Fibroblast of upper back skin (primary cell): ENCODE measurements around the gene CD48.

Experiments used
- DNase-seq: peaks from one replicate; pipeline ENCODE4 v3.0.0-alpha.2; 2013

Gene CD48

DNA sequence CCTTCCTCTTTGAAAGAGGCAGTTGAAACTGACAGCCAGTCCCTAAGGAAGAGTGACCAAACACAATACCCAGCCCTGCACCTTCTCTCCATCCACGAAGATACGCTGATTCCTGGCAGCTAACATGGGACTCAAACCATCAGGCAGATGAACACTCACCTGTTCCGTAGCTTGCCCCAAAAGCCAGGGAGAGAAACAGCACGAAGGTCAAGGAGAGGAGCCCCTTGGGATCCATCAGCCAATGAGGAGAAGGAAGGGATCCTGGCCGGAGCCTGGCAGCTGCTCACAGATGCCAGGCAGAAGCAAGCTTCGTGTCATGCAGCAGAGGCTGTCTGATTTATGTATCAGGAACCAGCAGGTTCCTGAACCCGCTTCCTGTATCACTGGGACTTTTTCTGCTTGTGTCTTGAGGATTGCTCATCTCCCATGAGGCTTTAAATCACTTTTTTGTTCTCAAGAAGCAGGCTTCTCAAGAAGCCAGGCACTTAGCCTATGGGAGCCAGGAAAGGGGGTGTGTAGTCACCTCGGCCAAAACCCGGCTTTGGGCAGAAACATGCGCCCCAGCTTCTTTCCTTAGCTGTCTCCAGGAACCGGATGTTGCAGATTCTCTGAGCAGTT lies 64.8 kb downstream of the CD48 start, which contains the start of gene SLAMF1:
SLAMF1 (minus strand) TSS at position 334 of the 618 bp plus-strand sequence; CDS start at position 235, 99 bp downstream.
- DNase-seq = no peak

DNA sequence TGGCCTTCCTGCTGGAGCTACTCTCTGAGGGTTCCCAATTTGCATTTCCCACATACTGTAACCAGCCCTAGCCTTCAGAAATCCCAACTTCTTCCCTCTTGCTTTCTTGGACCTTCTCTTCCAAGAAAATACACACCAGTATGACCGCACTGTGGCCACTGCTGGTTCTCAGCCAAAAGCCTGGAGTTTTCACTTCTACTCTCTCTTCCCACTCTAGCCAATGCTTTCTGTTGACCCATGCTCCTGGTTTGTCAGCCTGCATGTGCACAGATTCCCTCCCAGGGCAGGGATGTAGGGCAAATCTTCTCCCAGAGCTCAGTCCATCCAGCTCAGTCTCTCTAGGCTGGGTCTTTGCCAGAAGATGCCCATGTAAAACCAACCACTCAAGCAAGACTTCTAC lies 65.4 kb downstream of the CD48 start:
- no peak for DNase-seq

DNA sequence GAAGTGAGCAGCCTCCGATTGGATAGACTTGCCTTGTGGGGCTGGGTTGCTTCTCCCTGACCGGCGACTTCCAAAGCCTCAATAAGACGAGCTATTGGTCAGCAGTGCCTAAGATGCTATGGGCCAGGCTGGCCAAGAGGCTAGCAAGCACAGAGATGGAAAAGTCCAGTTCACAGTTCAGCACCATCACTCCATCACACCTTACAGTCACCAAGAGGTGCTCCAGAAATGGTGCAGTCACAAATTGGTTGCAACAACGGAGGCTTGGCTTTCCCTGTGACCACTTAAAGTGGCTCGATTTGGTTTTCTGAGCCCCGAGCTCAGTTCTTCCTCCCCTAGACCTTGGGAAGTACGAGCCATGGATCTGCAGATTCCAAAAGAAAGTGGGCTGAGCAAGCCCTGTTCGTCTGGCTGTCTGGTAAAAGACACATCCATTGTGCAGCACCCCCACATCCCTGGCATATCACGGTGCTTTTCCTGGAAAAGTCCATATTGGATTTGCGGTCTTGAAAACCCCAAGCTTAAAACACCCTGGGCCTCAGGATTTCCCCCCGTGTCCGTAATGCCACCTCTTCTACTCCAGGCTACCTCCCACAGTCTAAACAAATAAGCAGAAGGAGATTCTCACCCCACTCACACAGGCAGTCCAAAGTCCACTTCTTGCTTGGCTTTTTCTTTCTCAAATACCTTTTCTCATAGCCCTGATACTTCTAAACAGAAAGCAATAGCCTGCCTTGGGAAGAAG lies 66.1 kb downstream of the CD48 start:
- DNase-seq = no peak

DNA sequence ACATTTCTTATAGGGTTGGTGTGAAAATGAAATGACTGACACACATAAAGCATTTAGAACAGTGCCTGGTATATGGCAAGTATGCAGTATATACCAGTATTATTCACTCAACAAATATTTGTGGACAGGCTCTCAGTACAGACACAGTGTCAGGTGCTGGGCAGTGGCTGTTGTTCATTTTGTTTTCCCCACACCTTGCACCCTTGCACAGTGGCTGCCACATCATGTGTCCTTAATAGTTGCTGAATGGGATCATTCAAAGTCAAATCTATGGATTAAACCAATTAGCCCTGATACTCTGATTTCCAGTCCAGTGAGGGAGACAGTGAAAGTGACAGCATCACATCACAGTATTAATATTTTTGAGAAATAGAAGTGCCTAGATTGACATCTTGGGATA lies 67.2 kb downstream of the CD48 start:
- no peak for DNase-seq

DNA sequence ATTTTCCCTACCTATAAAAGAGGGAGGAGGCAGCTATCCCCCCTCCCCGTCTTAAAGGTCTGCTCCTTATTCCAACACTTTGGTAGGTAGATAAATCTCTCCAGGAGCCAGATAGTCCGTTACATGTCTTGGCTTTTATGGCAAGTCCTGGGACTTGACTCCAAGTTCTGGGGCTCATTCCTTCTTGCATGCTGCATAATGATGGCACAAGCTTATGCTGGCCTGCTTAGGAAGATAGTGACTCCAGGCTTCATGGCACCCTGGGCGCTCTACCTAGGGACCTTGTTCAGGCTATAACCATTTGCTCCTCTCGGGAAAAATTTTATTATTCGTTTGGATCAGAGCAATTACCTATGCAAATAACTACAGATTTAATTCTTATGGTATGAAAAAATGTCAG lies 68.5 kb downstream of the CD48 start:
- no peak for DNase-seq

DNA sequence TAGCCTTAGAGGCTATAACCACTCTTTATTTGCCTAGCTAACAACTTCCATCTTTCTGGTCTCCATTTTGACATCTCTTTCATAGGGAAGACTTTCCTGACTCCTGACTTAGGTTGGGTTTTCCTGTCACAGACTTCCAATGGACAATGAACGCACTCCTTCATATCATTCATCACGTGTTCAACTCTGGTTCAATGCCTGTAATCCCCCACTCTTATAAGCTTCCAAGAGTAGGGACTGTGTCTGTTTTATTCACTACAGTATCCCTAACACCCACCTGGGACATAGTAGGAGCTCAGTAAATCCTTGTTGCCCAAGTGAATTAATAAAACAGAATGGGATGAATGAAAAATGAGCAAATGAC lies 69.4 kb downstream of the CD48 start:
- DNase-seq = no peak

DNA sequence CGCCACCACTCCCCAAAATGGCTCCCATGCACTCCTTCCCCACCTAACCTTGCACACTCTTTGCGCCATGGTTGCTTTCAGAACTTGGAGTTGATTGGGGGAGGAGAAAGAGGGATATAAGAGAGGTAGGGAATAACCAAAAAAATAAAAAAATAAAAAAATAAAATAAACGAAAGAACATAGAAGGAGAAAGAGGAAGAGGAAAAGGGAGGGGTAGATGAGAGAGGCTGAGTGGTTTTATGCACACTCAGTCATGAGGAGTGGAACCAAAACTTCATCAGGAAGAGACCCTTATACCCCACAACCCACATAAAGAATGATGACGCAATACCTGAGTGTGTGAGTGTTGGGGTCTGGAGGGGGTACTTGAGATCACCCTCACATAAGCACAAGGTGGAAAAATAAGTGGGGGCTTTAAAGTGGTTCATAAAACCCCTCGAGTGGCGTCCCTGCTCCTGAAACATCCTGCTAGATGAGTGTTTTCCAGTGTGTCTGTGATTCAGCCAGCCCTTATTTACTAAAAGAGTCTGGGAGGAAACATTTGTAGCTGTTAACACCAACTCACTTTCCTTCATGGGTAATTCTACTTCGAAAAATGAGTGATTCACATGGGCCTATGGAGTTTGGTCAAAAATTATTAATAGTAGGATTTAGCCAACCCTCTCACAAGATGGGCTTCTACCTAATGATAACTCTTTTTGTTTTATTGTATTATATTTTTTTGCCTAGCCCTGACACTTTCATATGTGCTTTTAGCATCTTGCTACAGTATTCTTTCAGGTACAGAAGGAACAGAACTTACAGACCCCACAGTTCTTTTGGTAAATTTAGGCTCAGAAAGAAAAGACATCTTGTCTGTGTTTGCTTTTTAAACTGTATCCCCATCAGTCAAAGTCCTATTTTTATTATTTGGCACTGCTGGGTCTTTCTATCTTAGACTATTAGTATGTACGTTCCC lies 70.0 kb downstream of the CD48 start:
- DNase-seq = no peak

DNA sequence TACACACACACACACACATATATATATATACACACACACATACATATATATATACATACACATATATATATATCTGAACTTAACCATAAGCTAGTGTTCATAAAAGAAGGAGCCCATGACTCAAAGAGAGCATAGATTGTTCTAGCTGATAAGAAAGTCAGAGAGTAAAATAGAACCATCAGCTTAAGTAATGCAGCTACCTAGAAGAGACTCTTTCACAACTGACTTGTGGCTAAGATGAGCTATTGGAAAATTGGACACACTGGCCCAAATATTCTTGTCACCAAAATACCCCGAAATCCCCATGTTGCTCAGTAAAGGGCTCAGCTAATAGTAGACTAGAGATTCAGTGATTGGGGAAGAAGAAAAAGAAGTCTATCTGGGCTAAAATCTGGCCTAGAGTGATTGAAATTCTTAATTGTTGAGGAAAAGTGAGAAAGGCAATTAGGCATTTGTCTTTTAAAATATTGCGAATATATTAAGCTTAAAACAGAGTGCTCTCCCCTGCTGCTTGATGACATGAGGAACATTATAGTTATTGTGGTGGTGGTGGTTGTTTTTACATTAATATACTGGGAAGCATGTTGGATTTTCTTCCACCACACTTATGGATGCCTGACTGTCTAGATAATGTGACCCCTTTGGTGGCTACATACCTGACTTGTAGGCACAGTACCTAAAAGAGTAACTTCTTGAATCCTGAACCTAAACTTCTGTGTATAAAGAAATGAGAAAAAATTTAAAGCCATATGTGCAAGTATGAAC lies 71.1 kb downstream of the CD48 start:
- no peak for DNase-seq

DNA sequence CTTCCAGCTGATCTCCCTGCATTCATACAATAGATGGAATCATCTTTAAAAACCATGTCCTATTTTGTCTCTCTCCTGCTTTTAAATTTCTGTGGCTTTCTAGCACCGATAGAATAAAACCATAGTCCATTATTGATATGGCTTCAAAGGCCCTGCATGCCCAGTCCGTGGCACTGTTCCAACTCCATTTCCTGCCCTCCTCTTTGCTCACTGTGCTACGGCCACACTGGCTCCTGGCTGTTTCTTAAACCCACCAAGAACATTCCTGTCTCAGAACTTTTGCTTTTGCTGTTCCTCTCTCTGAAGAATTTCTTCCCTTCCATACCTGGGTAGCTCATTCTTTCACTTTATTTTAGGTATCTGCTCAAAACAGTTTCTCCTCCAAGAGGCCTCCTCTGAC lies 72.0 kb downstream of the CD48 start:
- no peak for DNase-seq

DNA sequence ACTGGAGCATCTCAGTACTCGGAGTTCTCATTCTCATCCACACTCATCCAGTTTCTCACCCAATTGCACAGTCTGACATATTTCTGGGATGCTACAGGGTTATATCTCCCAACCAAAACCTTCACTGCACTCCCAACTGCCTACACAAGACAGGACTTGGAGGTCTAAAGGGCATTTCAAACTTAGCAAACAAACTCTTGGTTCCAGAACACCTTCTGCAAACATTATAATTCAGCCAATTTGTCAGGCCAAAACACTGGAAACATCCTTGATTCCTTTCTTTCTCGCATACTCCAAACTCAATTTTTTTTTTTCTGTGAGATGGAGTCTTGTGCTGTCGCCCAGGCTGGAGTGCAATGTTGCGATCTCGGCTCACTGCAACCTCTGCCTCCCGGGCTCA lies 72.7 kb downstream of the CD48 start:
- DNase-seq = no peak

DNA sequence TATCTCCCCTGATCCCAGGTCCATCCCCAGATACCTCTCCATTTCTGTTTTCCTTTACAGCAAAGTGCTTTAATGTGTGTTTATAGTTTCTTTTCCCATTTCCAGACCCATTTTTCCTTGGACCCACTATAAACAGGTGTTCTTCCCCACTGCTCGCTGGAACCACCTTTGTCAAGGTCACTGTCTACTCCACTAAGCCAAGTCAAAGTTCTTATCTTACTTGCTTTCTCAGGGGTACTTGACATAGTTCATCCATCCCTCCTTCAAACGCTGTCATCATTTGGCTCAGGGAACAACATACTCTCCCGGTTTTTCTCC lies 73.1 kb downstream of the CD48 start:
- no peak for DNase-seq

DNA sequence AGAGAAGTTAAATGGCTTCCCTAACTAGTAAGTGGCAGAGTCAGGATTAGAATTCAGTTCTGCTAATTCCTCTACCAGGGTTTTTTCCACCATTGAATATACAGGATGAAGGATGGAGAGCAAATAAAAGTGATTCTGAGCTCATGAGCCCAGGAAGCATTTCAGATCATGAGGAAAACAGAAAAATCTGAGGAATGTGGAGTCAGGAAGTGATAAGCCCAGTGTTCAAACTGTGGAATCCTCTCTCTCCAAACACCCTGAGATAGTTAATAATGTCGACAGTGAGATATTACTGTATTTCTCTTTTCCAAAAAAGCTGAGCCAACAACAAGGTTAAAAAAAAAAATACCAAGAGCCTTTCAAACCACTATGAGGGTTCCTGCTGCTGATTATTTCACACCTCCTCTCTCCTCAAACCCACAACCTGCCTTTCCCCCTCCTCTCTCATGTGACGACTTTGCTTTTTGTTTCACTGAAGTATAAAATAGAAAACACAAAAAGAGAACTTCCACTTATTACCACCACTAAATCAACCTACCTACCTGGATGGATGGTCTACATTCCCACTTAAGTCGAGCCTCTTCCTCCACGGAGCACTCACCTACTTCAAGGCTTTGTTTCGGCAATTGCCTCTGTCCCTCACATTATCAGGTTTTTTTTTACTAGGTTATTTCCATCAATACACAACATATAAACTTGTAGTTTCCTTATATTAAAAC lies 73.6 kb downstream of the CD48 start:
- no peak for DNase-seq

DNA sequence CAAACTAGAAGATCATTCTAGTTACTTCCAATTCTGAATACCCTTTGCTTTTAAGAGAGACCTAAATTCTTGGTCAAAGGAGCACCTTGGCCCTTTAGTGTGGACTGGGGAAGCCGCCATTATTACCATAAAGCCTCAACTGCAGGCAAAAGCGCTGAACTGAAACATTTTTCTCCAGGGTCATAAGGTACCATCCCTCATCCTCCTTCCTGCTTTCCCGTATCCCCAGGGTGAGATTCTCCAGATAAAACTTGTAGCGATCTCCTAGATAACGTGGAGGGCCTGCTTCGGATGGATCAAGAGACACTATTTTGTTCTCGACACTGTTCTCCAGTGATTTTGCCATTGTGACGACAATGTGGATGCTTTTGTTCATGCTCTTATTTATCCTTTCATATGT lies 74.6 kb downstream of the CD48 start:
- DNase-seq = no peak

DNA sequence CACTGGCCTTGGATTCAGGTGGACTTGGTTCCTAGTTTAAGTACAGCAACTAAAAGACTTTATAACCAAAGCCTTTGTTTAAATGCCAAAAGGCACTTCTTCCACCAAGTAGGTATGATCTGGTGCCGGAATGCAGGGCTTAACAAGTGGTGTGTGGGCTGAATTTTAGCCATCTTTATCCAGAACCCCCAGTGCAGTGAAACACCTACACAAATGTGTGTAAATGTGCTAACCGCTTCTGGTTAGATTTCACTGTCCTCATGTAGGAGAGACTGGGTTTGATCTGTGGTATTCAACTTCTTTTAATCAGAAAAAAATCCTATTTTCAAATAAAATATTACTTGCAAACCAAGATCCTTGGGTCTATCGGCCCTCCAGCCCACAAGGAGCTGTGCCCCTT lies 75.1 kb downstream of the CD48 start:
- no peak for DNase-seq

DNA sequence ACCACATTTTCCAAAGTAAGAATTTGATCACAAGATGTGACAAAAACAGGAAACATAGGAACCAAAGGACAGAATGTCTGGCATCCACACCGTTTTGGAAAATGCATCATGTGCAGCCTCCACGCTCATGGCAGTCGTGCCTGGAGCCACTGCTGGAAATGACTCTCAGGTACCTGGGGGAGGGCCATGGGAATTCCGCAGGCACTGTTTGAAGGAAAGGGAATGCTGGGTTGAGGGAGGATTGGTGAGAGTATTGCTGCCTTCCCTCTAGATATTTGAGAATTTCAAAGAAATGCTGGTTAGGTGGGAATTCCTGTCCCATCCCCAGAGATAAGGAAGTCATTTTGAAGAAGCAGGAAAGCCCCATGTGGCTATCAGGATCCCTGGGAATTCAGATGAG lies 75.5 kb downstream of the CD48 start:
- DNase-seq = no peak

DNA sequence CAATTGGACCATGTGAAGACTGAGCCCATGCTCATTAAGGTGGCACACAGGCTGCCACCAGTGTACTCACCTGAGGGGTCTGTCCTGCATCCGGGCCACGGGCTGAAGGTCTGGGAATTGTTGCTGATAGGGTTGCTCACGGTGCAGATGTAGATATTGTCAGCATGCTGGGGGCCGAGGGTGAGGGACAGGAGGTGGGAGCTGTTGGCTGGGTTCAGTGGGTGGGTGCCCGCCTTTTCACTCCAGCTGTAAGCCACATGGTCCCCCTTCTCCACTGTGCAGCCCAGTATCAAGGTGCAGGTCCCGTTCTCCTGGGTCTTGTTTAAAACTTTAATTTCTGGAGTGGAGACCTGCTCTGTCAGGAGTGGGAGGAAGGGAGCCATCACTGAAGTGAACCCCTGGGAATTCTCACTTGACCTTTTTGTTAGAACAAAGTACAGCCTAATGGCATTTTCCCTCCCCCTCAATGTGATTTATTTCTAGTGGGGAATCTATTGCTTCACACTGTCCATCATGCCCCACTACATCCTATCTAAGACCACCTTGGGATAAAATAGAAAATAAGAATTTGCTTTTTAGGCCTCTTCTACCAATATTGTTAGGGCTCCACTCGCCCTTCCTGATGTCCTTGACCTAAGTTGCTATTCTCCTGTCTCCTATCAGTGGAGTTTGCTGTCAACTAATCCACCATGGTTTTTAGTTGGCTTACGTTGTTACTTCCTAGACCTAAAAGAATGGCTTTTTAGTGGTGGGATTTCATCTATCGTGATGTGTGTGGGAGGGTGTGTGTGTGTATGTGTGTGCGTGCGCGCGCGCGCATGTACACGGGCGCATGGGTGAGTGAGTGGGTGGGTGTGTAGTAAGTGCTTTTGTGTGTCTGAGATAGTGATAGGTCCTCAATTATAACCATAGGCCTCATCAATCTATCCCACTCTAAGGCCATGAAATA lies 76.8 kb downstream of the CD48 start:
- DNase-seq = no peak

DNA sequence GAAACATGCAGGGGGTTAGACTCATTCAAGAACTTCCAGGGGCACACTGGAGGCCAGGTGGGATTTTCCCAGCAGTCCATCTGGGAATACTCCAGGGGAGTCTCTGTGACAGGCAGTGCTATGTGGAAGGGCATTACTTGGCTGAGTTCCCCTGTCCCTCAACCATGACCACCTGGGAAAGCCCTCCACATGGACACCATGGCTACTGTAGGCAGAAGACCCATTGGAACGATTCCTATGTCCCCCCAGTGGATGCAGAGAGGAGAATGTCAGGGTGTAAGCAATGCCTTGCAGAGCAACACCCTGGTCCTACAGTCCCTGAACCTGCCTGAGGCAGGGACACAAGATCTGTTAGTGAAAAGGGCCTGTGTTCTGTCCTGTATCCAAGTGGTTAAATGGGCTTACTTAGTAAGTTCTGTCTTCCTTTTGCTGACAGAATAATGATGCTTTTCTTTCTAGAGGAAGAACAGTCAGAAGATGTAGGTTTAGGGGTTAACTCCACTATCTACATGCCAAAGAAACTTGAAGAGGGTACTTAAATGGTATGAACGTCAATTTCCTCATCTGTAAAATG lies 78.2 kb downstream of the CD48 start:
- no peak for DNase-seq

DNA sequence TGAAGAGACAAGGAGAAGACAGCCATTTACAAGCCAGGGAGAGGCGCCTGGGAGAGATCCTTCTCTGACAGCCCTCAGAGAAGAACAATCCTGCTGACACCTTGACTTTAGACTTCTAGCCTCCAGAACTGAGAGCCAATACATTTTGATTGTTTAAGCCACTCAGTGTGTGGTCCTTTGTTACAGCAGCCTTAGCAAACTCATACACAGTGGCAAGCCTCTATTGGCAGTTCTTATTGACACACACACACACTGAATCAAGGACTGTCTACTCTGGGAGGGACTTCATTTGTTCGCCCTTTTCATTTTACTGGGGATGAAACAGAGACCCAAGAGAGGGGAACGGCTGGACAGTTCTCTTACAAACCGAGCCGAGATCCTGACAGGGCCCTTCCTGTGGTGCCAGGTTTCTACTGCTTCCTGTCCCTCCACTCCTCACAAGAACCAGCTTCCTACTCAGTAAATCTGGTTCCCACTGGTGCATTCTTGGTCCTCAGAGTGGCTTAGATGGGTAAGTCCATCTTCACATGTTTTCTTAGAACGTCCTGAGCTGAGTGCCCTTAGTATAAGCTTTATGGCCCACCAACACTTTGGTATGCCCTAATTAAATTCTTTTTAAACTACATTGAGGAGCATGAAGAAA lies 79.5 kb downstream of the CD48 start:
- no peak for DNase-seq

DNA sequence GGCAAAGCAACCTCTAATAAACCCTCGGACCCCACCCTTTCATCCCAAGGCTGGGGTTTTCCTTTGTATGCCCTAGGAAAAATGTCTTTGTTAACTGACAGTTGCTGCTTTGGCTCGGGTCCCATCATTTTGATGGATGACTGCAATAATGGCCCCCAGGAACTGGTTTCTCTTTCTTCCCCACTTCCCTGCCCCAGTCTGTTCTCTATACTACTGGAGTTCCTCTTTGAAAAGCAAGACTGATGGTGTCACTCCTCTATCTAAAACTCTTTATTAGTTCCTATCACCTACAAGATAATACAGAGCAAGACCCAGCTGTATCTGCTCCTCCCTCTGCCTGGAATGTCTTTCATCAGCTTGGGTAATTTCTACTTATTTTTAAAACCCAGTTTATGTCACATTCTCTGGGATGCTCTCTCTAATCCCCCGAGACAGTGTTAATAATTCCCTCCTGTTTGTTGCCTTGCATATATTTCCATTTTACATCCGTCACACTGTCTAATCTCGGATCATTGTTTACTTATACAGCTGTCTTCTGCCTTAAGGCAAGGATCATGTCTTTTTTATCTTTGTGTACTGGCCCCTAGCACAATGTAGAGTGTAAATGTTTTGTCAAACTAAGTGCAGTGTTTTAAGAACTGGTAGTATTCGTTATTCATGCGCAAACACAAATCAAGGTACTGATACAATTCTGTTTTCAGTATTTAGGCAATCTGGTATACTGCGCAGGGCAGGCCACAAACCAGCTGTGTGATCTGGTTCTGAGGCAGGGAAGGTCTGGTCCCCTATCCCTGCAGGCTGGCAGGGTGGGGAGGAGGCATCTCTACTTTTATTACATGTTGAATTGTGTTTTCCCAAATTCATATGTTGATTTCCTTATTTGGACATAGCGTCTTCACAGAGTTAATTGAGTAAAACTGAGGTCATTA lies 80.8 kb downstream of the CD48 start:
- DNase-seq = no peak
